CD14-positive monocyte (primary cell): ENCODE data around the gene ELMO1. TPM values are rescaled to one million over a fixed set of nuclear protein-coding genes. Genes with fewer than 3 reads are reported as not detected.

Source experiments
- DNase-seq, 3 donors: peaks; one replicate each; pipeline ENCODE4 v3.0.0-alpha.2; 2011 to 2022
- H2AFZ ChIP-seq: 2 replicates; pipeline ENCODE4 v1.6.0; 2012; ENCODE audit warnings: mild to moderate bottlenecking, low read depth, low read length, inconsistent platforms; ENCODE audit not compliant: insufficient read depth, poor library complexity, severe bottlenecking
- H3K27ac ChIP-seq, 2 donors: 1 replicate in 1 of 2; 2 replicates in 1 of 2; pipeline ENCODE4 v1.5.1; 2012 to 2013; ENCODE audit warnings: low read length in 2 of 2, control low read depth in 1 of 2, inconsistent platforms in 1 of 2, low read depth in 1 of 2, mild to moderate bottlenecking in 1 of 2
- H3K27me3 ChIP-seq, 2 donors: one replicate each; pipeline versions ENCODE4 v1.6.0 to v1.6.1; 2011 to 2013; ENCODE audit warnings: low read length in 2 of 2; ENCODE audit not compliant: control insufficient read depth in 2 of 2, insufficient read depth in 2 of 2
- H3K36me3 ChIP-seq, 2 donors: replicated peaks in 1 of 2; 1 replicate in 1 of 2; 2 replicates in 1 of 2; pipeline versions ENCODE4 v1.5.1 to v1.6.1; 2012 to 2013; ENCODE audit warnings: low read length in 2 of 2, control low read depth in 1 of 2, inconsistent platforms in 1 of 2, mild to moderate bottlenecking in 1 of 2; ENCODE audit not compliant: insufficient read depth in 2 of 2, control insufficient read depth in 1 of 2
- H3K4me1 ChIP-seq, 2 donors: 1 replicate in 1 of 2; 2 replicates in 1 of 2; pipeline versions ENCODE4 v1.5.1 to v1.6.1; 2012 to 2013; ENCODE audit warnings: low read length in 2 of 2, control low read depth in 1 of 2, inconsistent platforms in 1 of 2, mild to moderate bottlenecking in 1 of 2, moderate library complexity in 1 of 2; ENCODE audit not compliant: insufficient read depth in 2 of 2, control insufficient read depth in 1 of 2
- H3K4me2 ChIP-seq: replicated peaks from 2 replicates; pipeline ENCODE3; 2012; ENCODE audit warnings: low read length, moderate library complexity, mild to moderate bottlenecking; ENCODE audit not compliant: poor library complexity, severe bottlenecking; ENCODE audit errors: extremely low read depth
- H3K4me3 ChIP-seq, 3 experiments: fragments of 200-600 bp in 1 of 3; sonication (generic) in 1 of 3; replicated peaks in 1 of 3; 1 replicate in 2 of 3; 2 replicates in 1 of 3; pipeline ENCODE4 v1.5.1; 2011 to 2013; ENCODE audit warnings: low read length in 3 of 3, mild to moderate bottlenecking in 3 of 3, control low read depth in 2 of 3, low read depth in 2 of 3, inconsistent platforms in 1 of 3, moderate library complexity in 1 of 3
- H3K79me2 ChIP-seq: 2 replicates; pipeline ENCODE4 v1.6.0; 2012; ENCODE audit warnings: mild to moderate bottlenecking, control low read depth, inconsistent platforms, low read length, moderate library complexity; ENCODE audit not compliant: insufficient read depth
- H3K9ac ChIP-seq: 2 replicates; pipeline ENCODE4 v1.6.0; 2017; ENCODE audit warnings: low read length, mild to moderate bottlenecking; ENCODE audit not compliant: insufficient read depth, poor library complexity, severe bottlenecking
- H3K9me3 ChIP-seq, 2 donors: replicated peaks in 1 of 2; 1 replicate in 1 of 2; 2 replicates in 1 of 2; pipeline versions ENCODE4 v1.5.1 to v1.6.1; 2012 to 2013; ENCODE audit warnings: low read length in 2 of 2, control low read depth in 1 of 2; ENCODE audit not compliant: control insufficient read depth in 1 of 2, insufficient read depth in 1 of 2
- H4K20me1 ChIP-seq: 2 replicates; pipeline ENCODE4 v1.6.0; 2012; ENCODE audit warnings: mild to moderate bottlenecking, low read length, control low read depth, moderate library complexity; ENCODE audit not compliant: insufficient read depth
- H3K27ac Mint-ChIP-seq, 7 donors: one replicate each; pipeline ENCODE4 v1.8.0; 2020; ENCODE audit warnings: mild to moderate bottlenecking in 7 of 7, mixed read lengths in 7 of 7, moderate library complexity in 6 of 7, inconsistent platforms in 2 of 7
- H3K27me3 Mint-ChIP-seq, 3 donors: one replicate each; pipeline ENCODE4 v1.8.0; 2021 to 2022; ENCODE audit warnings: low read depth in 3 of 3, mild to moderate bottlenecking in 3 of 3, mixed read lengths in 3 of 3, moderate library complexity in 3 of 3, inconsistent platforms in 1 of 3
- H3K36me3 Mint-ChIP-seq, 2 donors: one replicate each; pipeline ENCODE4 v1.8.0; 2020; ENCODE audit warnings: mixed read lengths in 2 of 2, inconsistent platforms in 1 of 2, mild to moderate bottlenecking in 1 of 2
- H3K4me1 Mint-ChIP-seq: one replicate; pipeline ENCODE4 v1.8.0; 2020; ENCODE audit warnings: mild to moderate bottlenecking, mixed read lengths
- H3K4me3 Mint-ChIP-seq, 2 donors: one replicate each; pipeline ENCODE4 v1.8.0; 2020; ENCODE audit warnings: mild to moderate bottlenecking in 2 of 2, mixed read lengths in 2 of 2, moderate library complexity in 1 of 2
- H3K9me3 Mint-ChIP-seq, 7 donors: one replicate each; pipeline ENCODE4 v1.8.0; 2020 to 2022; ENCODE audit warnings: mixed read lengths in 7 of 7, mild to moderate bottlenecking in 6 of 7, moderate library complexity in 6 of 7, inconsistent platforms in 2 of 7
- CTCF ChIP-seq: fragments of 200-600 bp; IDR thresholded peaks from one replicate; pipeline ENCODE4 v1.8.0; 2022; ENCODE audit warnings: antibody characterized with exemption, mild to moderate bottlenecking
- WGBS: methylation state at CpG from one replicate; pipeline ENCODE4 v1.1.5; 2013; ENCODE audit warnings: missing lambda C conversion rate; ENCODE audit not compliant: insufficient coverage; 5-methylcytosine and 5-hydroxymethylcytosine counted together
- intact Hi-C, 2 donors: fragments of 100-400 bp; cut with micrococcal nuclease; formaldehyde crosslinking; loops; one replicate each; pipeline versions ENCODE4 v1.15.0 to v1.15.1; 2023
- polyA plus RNA-seq, 3 donors: library from polyadenylated mRNA; depleted of rRNA in 1 of 3; unstranded in 2 of 3; stranded (reverse) in 1 of 3; fragments of 300-500 nt in 2 of 3; fragments of >200 nt in 1 of 3; fragmentation: Illumina TruSeq in 2 of 3; gene quantifications; 1 replicate in 2 of 3; 2 replicates in 1 of 3; pipeline ENCODE4 v1.2.3, GENCODE V29; 2012 to 2021

Gene ELMO1
- polyA plus RNA-seq, 3 donors: 46.6 to 50.2 (median 46.7) TPM

DNA sequence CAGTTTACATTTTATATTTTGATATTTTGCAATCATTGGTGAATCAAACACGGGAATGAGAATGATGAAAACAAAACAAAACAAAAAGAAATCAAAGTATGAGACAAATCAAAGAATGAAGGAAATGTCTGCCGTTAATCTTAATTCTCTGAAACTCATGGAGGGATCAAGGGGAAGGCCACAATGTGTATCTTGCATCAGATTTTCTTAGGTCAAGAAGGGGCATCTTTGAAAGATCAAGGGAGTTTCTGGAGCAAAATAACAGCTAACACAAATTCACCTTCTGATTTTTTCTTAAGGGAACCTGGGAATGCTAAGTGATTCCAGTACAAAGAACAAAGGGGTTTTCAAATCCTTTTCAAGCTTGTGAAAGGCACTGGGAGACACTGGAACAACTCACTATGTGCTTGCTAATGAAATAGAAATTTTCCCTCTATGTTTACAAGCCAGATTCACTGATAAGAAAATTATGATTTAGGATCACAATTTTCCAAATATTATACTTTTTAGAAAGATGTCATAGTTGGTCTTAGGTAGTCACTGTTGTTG lies 402.1 kb downstream of the ELMO1 start:
- peaks cover 7% of the 10 kb centered on the region for H3K79me2 ChIP-seq
- no peak for TF ChIP-seq CTCF
- no peak overlapping the region for H3K4me3 ChIP-seq
- Mint-ChIP-seq H3K27ac (peak overlapping the region in 1 of 7 donors; percentile 58), H3K27me3 (no peaks in the 10 kb centered on the region), H3K4me3 (no peak overlapping the region), H3K4me1 (peaks cover 28% of the 10 kb centered on the region), H3K36me3 (peaks cover 10 to 13% of the 10 kb centered on the region in 2 donors), H3K9me3 (no peaks in the 10 kb centered on the region)
- intact Hi-C loops: no loop called here
- no peak overlapping the region for H3K4me2 ChIP-seq
- peaks cover 0 to 7% of the 10 kb centered on the region in 2 donors for H3K36me3 ChIP-seq
- DNase-seq: no peak
- no peak overlapping the region for H2AFZ ChIP-seq
- no peaks in the 10 kb centered on the region for H3K27me3 ChIP-seq
- peak overlapping the region in 1 of 2 donors; percentile 76 for H3K27ac ChIP-seq
- H4K20me1 ChIP-seq: peaks cover 76% of the 10 kb centered on the region
- H3K9me3 ChIP-seq: no peaks in the 10 kb centered on the region
- H3K9ac ChIP-seq: no peak overlapping the region
- no CpG with 5 or more reads among the region's 2 CpGs for WGBS
- H3K4me1 ChIP-seq: peaks cover 17 to 18% of the 10 kb centered on the region in 2 donors

GRCh38 chr7:37045681-37046179 lies 402.9 kb downstream of the ELMO1 start:
- peaks cover 72% of the 10 kb centered on the region for H4K20me1 ChIP-seq
- H3K27me3 Mint-ChIP-seq: peaks cover 0 to 2% (median 0%) of the 10 kb centered on the region in 3 donors
- H3K4me3 Mint-ChIP-seq: no peak overlapping the region
- no peaks in the 10 kb centered on the region for H3K27me3 ChIP-seq
- peak overlapping the region in 4 of 7 donors; percentile 46 to 72 (median 56) for H3K27ac Mint-ChIP-seq
- H2AFZ ChIP-seq: no peak overlapping the region
- H3K4me1 Mint-ChIP-seq: peaks cover 28% of the 10 kb centered on the region
- H3K9me3 Mint-ChIP-seq: no peaks in the 10 kb centered on the region
- peaks cover 0 to 7% of the 10 kb centered on the region in 2 donors for H3K36me3 ChIP-seq
- peak in 1 of 3 donors; percentile 1 for DNase-seq
- peaks cover 7% of the 10 kb centered on the region for H3K79me2 ChIP-seq
- no CpG with 5 or more reads among the region's 2 CpGs for WGBS
- H3K9ac ChIP-seq: no peak overlapping the region
- peak overlapping the region; percentile 43 to 76 for H3K27ac ChIP-seq
- intact Hi-C loops: no loop called here
- H3K4me1 ChIP-seq: peaks cover 17 to 18% of the 10 kb centered on the region in 2 donors
- H3K36me3 Mint-ChIP-seq: peaks cover 14 to 17% of the 10 kb centered on the region in 2 donors
- no peak overlapping the region for H3K4me2 ChIP-seq
- H3K4me3 ChIP-seq: peak overlapping the region in 1 of 3 experiments; percentile 38
- no peaks in the 10 kb centered on the region for H3K9me3 ChIP-seq
- TF ChIP-seq CTCF: no peak
